CD4-positive, alpha-beta T cell treated with Interleukin-10 for 1 hour (primary cell): ENCODE results near the gene FGFR3.
A peak's percentile ranks its signal among the peaks of the same experiment; 100 is the strongest.

Experiments used
- DNase-seq: peaks from one replicate; pipeline ENCODE4 v3.0.0-alpha.2; 2020

The FGFR3 gene

DNA sequence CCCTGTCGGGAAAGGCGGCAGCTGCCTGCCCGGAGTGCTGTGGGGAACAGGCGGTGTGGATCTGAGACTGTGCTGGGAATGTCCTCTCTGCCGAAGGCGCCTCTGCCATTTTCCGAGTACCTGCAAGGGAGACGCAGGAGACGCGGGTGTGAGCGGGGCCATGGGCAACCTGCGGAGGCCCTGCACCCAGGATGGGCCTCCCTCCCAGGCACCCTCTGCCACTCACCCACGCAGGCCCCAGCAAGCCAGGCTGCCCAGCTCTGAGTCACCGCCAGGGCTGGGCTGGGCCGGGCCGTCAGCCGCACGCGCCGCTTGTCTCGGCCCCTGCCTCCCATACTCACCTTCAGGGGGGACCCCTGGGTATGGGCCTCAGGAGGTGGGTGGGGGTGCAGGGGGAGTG is 3.5 kb upstream of the FGFR3 start:
- no peak for DNase-seq

DNA sequence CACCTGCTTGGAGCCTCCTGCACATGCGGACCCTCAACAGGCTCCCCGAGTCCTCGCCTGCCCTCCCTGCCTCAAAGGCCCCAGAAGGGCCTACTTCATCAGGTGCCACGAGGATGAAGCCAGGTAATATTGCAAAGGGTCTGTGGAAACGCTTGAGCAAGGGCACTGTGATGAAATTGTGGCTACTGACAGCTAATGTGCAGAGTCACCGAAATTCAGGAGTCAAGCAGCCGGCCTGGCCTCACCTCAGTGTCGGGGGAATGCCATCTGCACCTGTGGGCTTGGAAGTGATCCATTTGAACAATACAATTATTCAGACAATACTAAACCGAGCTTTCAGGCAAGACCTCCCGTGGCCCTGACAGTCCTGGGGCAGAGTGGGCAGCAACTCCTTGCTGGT is 3.1 kb upstream of the FGFR3 start:
- no peak for DNase-seq

DNA sequence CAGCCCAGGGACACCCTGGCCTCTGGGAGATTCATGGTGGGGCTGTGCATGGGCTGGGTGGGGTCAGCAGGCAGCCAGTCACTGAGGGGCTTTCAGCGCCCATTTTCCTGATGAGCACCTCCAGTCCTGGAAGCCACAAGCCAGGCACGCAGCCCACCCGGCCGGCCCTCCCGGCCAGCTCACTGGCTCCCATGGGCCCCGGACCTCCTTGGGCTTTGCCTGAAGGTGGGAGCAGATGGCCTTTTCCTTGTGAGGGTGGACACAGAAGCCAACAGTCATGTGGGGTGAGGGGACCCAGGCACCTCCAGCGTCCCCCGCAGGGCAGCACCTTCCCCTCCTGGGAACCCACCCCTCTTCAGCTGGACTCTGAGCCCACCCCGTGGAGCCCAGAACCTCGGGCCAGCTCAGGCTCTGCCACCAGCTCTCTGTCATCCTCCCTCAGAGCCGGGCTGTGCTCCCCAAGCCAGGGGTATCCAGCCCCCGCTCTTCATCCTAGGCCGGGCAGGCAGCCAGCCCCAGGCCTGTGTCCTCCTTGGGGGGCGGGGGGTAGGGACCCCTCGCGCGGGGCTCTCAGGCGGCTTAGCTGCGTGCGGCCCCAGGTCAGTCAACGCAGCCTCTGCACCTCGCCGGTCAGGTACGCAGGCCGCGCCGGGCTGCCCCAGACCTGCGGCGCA is 798 bp upstream of the FGFR3 start:
- no peak for DNase-seq

DNA sequence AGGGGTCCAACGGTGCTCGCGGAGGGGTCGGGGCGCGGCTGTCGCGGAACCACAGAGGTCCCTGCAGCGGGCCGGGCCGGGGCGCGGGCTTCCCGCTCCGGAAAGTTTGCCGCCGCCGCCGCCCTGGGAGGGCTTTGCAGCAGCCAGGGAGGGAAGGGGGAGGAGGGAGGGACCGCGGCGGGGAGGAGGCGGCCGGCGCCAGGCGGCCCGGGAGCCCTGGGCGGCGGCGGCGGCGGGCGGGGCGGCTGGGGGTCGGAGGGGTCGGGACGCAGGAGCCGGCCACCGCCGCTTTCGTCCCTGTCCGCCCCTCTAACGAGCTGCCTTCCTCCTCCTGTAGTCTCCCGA is 375 bp downstream of the FGFR3 start:
- peak; percentile 55 for DNase-seq

DNA sequence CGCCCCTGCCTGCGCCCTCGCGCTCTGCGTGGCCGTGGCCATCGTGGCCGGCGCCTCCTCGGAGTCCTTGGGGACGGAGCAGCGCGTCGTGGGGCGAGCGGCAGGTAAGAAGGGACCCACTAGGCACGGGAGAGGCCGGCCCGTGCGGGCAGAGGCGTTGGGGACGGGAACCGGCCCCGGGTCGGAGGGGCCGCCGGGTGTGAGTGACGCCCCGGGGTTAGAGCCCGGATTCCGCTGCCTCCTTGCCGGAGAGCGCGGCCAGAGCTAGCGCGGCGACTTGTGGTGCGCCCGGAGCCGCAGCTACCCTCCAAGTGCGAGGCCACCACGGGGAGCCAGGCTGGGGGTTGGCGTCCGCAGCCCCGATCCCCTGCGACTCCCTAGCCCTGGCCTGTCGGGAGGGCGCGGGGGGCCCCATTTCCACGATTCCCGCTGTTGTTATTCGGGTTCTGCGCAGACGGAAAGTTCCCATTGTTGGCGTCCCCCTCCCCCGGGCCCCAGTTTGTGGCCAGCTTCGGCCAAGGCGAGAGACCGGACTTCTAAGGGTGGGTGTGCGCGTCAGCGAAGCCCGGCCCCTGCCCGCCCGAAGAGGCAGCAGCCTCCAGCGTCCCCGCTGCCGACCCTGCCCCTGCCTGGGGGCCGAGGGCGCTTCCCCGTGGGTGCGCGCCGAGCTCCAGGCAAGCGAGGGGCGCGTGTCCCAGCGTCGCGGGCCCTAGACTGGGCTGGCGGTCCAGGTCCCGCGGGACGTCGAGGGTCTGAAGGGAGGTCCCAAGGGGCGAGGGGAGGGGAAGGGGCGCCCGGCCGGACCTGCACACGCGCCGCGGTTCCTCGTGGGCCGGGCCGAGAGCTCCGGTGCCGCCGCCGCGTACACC is 1.1 kb downstream of the FGFR3 start:
- DNase-seq, result peak; percentile 1

DNA sequence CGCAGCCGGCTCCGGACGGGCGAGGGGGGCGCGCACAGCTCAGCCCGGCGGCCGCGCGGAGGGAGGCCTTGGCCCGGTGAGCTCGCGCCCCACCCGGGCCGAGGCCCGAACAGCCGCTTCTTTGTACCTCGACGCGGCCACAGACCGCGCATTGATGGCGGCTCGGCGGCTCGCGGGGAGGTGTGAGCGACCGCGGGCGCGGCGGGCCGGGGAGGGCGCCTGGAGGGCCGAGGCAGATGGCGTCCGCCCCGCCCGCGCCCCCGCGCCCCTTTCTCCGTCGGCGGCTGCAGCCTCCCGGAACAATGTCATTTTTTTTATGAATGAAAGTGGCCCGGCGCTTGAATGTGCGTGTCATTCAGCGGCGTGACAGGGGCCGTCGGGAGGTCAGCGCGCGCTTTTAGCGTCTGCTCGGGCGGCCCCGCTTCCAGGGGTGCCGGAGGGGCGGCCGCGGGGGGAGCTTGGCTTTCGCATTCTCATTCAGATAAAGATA is 1.8 kb downstream of the FGFR3 start:
- DNase-seq, result peak; percentile 5

GRCh38 chr4:1795299-1796195 is 2.5 kb downstream of the FGFR3 start:
- DNase-seq, result no peak

GRCh38 chr4:1796486-1797204 is 3.6 kb downstream of the FGFR3 start:
- DNase-seq, result no peak

DNA sequence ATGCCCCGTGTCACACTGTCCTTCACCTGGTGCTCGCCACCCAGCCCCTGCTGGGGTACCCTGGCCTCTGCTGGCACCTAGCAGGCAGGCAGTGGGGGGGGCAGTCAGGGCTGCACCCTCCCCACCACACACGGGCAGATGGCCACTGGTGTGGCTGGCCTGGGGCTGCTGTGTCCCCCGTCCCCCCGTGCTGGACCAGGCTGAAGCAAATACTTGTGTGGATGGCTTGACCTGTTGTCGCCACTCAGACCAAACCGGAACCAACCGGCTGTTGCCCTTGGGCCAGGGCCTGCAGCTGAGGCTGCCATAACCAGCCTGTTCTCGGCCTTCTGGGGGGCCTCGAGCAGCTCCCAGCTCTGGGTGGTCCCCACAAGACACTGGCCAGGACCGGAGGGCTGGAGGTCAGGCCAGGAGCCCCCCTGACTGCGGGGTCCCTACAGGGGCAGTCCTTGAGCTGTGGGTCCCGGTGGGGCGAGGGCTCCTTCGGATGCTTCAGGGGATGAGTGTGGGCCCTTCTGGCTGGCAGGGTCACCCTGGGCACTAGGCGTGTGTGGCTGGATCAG is 4.3 kb downstream of the FGFR3 start:
- no peak for DNase-seq

- no peak for DNase-seq
Observed at GRCh38 chr4:1797861-1798579, 4.9 kb downstream of the FGFR3 start.

- DNase-seq, result no peak
Observed at GRCh38 chr4:1798580-1799386, 5.7 kb downstream of the FGFR3 start.

DNA sequence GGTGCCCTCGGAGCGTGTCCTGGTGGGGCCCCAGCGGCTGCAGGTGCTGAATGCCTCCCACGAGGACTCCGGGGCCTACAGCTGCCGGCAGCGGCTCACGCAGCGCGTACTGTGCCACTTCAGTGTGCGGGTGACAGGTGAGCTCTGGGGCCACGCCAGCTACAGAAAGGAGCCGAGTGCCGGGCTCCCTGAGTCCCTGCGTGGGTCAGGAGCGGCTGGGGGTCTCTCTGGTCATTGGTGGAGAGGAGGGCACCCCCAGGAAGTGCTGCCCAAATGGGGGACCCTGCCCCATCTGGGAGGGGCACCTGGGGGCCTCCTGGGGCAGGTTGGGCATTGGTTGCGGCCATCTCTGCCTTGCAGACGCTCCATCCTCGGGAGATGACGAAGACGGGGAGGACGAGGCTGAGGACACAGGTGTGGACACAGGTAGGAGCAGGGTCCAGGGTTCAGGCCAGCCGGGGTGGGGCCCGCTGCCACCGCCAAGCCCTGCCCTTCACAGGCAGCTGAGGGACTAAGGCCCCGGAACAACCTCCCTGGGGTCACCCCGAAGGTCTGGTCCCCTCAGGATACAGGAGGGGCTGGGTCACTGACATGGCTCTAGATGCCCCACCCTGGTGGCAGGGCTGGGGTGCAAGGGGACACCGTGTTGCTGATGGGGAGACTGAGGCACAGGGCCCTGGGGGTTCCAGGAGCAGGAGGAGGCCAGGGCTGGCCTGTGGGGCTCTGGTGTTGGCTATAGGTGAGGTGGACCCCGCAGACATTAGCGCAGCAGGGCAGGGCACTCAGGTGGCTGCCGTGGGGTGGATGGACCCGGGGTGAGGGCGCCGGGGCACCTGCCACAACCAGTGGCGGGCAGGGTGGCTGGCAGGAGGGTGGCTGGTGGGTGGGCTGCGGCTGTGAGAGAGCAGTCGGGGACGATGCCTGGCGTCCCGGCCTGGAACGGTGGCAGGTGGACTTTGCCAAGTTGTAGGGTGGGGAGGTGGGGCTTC is 6.6 kb downstream of the FGFR3 start:
- no peak for DNase-seq

- DNase-seq, result no peak
Observed at GRCh38 chr4:1800805-1801204, 7.7 kb downstream of the FGFR3 start.

- DNase-seq, result no peak
Observed at GRCh38 chr4:1801286-1801958, 8.3 kb downstream of the FGFR3 start.

DNA sequence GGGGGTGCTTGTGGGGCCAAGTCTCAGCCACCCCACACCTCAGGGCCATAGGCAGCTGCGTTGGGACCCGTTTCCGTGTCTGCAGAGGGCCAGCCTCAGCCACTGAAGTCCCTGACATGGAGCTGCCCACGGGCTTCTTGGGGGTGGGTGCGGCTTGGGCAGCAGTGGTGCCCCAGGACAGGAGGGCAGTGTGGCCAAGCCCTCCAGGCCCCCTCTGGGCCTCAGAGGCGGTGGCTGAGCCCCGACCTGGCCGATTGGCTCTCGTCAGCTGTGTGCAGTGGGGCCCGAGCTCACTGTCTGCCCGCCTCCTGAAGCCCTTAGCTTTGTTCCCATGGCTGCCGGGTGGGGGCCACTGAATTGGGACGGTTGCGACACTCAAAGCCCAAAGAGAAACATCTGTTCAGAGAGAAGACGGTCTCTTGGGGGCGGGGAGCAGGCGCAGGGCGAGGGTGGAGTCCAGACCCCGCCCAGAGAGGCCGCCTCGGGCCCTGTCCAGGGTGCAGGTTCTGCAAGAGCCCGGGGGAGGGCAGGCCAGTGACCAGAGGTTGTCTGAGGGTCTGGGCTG is 9.1 kb downstream of the FGFR3 start:
- DNase-seq, result no peak

- DNase-seq, result no peak
Observed at GRCh38 chr4:1802720-1803522, 9.8 kb downstream of the FGFR3 start.
